Endothelial cell of umbilical vein (primary cell): ENCODE results near the gene ZMIZ1.

ENCODE experiments used
- CTCF ChIP-seq, 2 donors: IDR thresholded peaks; 1 replicate in 1 of 2; 2 replicates in 1 of 2; pipeline ENCODE4 v1.5.1; 2011; ENCODE audit warnings: low read length in 2 of 2, mild to moderate bottlenecking in 2 of 2, moderate library complexity in 2 of 2, control low read depth in 1 of 2, inconsistent platforms in 1 of 2, low read depth in 1 of 2; ENCODE audit not compliant: insufficient read depth in 1 of 2; ENCODE audit errors: extremely low read depth in 1 of 2
- EZH2 ChIP-seq: IDR thresholded peaks from 2 replicates; pipeline ENCODE4 v1.6.1; 2012; ENCODE audit warnings: borderline replicate concordance, low read depth, mild to moderate bottlenecking, moderate library complexity, low read length, inconsistent platforms; ENCODE audit not compliant: severe bottlenecking
- GATA2 ChIP-seq: IDR thresholded peaks from 2 replicates; pipeline ENCODE4 v1.7.0; 2011; ENCODE audit warnings: low read depth, mild to moderate bottlenecking, moderate library complexity, mixed read lengths, low read length; ENCODE audit not compliant: insufficient read length, insufficient read depth
- JUN ChIP-seq: IDR thresholded peaks from 2 replicates; pipeline ENCODE4 v1.6.1; 2011; ENCODE audit warnings: borderline replicate concordance, low read depth; ENCODE audit not compliant: insufficient read length, insufficient read depth
- MAX ChIP-seq: IDR thresholded peaks from 2 replicates; pipeline ENCODE4 v1.6.1; 2011; ENCODE audit not compliant: insufficient read depth, insufficient read length
- POLR2A ChIP-seq: IDR thresholded peaks from 2 replicates; pipeline ENCODE4 v1.6.1; 2012; ENCODE audit warnings: low read depth, mild to moderate bottlenecking, control low read depth, low read length
- POLR2AphosphoS5 ChIP-seq: IDR thresholded peaks from 2 replicates; pipeline ENCODE4 v1.6.1; 2012; ENCODE audit warnings: low read depth, mild to moderate bottlenecking, control low read depth, low read length, moderate library complexity; ENCODE audit not compliant: insufficient read depth

GRCh38 chr10:79263939-79264338 is 195.2 kb downstream of the ZMIZ1 start:
- TF ChIP-seq POLR2A (no peak), CTCF (IDR thresholded peaks at IDR 0.05; ENCODE audit: extremely low read depth in 1 of 2, insufficient read depth in 1 of 2, low read depth in 1 of 2, low read length in 2 of 2) (no peak), JUN (no peak), EZH2 (no peak), MAX (no peak), POLR2AphosphoS5 (no peak), GATA2 (no peak)
